Breast epithelium (tissue), 4 donors: Measurements from ENCODE around the gene CCDC106. TPM values are rescaled to one million over a fixed set of nuclear protein-coding genes. Genes with fewer than 3 reads are reported as not detected.

Experiments used
- DNase-seq, 2 donors: peaks; one replicate each; pipeline ENCODE4 v3.0.0-alpha.2; 2019; ENCODE audit warnings: low spot score in 2 of 2
- H3K27ac ChIP-seq, 2 donors: fragments of 200-600 bp; sonication (generic) in 1 of 2; one replicate each; pipeline ENCODE4 v1.5.1; 2016 to 2019; ENCODE audit warnings: mild to moderate bottlenecking in 1 of 2
- H3K27me3 ChIP-seq, 2 donors: fragments of 200-600 bp; sonication (generic) in 1 of 2; one replicate each; pipeline versions ENCODE4 v1.5.1 to v1.6.0; 2017 to 2019; ENCODE audit warnings: control low read depth in 1 of 2, mild to moderate bottlenecking in 1 of 2
- H3K36me3 ChIP-seq: fragments of 200-600 bp; one replicate; pipeline ENCODE4 v1.5.1; 2019
- H3K4me1 ChIP-seq, 2 donors: fragments of 200-600 bp; sonication (generic); one replicate each; pipeline ENCODE4 v1.5.1; 2016 to 2019; ENCODE audit warnings: control low read depth in 1 of 2
- H3K4me3 ChIP-seq, 3 donors: fragments of 200-600 bp; sonication (generic); 1 replicate in 2 of 3; 2 replicates in 1 of 3; pipeline ENCODE4 v1.5.1; 2016 to 2019; ENCODE audit warnings: mild to moderate bottlenecking in 3 of 3, moderate library complexity in 2 of 3
- H3K9me3 ChIP-seq, 2 donors: fragments of 200-600 bp; sonication (generic) in 1 of 2; one replicate each; pipeline ENCODE4 v1.5.1; 2016 to 2019; ENCODE audit warnings: control low read depth in 1 of 2
- POLR2A ChIP-seq: fragments of 450-650 bp; IDR thresholded peaks from one replicate; pipeline ENCODE4 v1.6.1; 2016; ENCODE audit warnings: antibody characterized with exemption, mild to moderate bottlenecking, moderate library complexity
- POLR2AphosphoS5 ChIP-seq, 3 donors: sonication (generic); formaldehyde crosslinking; IDR thresholded peaks; one replicate each; pipeline ENCODE4 v1.6.1; 2017; ENCODE audit warnings: antibody characterized with exemption in 3 of 3
- intact Hi-C: fragments of 100-400 bp; cut with DNase I; formaldehyde crosslinking; loops from one replicate; pipeline ENCODE4 v1.15.1; 2023; ENCODE audit warnings: low total_unique reads
- total RNA-seq, 3 donors: library from RNA; depleted of rRNA; stranded (reverse); fragments of >200 nt; gene quantifications; one replicate each; pipeline ENCODE4 v1.1.0, GENCODE V29; 2016
- TF ChIP-seq, protein P1 (sequence below), 3 donors: fragments of 450-650 bp; IDR thresholded peaks; one replicate each; pipeline ENCODE4 v1.5.1; 2016 to 2017; ENCODE audit warnings: antibody characterized with exemption in 3 of 3, mild to moderate bottlenecking in 3 of 3, moderate library complexity in 3 of 3

The CCDC106 gene
- total RNA-seq, 3 donors from 2014 or later: 7.9 to 10.5 (median 10.2) TPM

DNA sequence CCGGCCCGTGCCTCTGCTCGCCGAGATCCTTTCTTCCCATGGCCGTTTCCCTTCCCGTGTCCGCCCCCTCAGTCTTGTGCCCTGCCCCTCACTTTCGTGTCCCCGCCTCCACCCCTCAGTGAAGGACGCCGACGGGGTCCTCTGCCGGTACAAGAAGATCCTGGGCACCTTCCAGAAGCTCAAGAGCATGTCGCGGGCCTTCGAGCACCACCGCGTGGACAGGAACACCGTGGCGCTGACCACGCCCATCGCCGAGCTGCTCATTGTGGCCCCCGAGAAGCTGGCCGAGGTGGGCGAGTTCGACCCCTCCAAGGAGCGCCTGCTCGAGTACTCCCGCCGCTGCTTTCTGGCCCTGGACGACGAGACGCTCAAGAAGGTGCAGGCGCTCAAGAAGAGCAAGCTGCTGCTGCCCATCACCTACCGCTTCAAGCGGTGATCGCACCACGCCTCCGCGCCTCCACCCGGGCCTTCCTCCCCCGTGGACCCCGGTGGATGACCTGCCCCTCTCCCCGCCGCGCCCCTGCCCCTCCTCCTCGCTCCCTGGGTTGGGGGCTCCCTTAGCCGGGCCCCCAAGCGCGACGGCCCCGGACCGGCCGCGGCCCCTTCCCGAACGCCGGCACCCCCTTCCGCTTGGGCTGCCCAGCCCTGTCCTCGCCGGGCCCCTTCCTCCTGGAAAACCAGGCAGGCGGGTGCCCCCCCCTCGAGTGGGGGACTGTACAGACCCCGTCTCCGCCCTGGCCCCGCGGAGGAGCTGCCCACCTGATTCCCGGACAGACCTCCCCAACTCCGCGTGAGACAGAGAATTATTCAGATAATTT, 4.5 kb downstream of the CCDC106 start:
- DNase-seq: no peak
- Histone ChIP-seq H3K4me1 (peaks cover 16 to 18% of the 10 kb centered on the region in 2 donors), H3K27ac (peak overlapping the region; percentile 100), H3K36me3 (no peaks in the 10 kb centered on the region), H3K4me3 (no peak overlapping the region), H3K9me3 (no peaks in the 10 kb centered on the region), H3K27me3 (no peaks in the 10 kb centered on the region)
- intact Hi-C loops: no loop called here
- TF ChIP-seq, protein P1, sequence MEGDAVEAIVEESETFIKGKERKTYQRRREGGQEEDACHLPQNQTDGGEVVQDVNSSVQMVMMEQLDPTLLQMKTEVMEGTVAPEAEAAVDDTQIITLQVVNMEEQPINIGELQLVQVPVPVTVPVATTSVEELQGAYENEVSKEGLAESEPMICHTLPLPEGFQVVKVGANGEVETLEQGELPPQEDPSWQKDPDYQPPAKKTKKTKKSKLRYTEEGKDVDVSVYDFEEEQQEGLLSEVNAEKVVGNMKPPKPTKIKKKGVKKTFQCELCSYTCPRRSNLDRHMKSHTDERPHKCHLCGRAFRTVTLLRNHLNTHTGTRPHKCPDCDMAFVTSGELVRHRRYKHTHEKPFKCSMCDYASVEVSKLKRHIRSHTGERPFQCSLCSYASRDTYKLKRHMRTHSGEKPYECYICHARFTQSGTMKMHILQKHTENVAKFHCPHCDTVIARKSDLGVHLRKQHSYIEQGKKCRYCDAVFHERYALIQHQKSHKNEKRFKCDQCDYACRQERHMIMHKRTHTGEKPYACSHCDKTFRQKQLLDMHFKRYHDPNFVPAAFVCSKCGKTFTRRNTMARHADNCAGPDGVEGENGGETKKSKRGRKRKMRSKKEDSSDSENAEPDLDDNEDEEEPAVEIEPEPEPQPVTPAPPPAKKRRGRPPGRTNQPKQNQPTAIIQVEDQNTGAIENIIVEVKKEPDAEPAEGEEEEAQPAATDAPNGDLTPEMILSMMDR (IDR thresholded peaks at IDR 0.05): no peak
- TF ChIP-seq POLR2A (no peak), POLR2AphosphoS5 (IDR thresholded peaks at IDR 0.05) (no peak)

DNA sequence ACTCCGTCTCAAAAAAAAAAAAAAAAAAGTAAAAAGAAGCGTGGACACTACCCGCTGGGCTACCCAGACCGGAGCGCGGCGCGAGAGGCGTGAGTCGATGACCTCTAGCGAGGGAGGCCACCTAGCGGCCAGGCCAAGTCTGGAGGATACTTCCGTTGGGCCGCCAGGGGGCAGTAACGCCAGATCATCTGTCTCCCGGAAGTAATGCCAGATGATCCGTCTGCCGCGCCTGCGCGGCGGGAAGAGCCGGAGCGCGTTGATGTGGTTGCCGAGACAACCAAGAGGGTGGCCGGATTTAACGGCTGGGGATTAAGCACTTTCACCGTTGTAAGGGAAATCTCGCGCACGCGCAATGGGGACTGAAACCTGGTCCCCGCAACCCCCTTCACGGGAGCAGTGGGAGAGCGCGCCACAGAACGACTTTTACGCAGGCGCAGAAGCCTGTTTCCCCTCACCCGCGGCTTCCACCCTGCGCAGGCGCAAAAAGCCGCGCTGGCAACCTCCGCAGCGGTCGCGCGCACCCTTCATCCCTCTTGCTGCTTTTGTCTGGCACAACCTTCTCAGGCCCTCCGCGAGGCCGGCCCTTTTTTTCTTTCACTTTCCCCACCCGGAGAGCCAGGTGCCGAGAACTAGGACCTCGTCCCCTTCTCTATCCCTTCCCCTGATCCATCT, 5.8 kb downstream of the CCDC106 start:
- Histone ChIP-seq H3K9me3 (no peaks in the 10 kb centered on the region), H3K36me3 (no peaks in the 10 kb centered on the region), H3K27me3 (no peaks in the 10 kb centered on the region), H3K4me1 (peaks cover 18 to 30% of the 10 kb centered on the region in 2 donors), H3K27ac (peak overlapping the region; percentile 100), H3K4me3 (peak overlapping the region; percentile 82 to 96 (median 91))
- intact Hi-C loops: no loop called here
- DNase-seq: peak; percentile 96 to 98
- TF ChIP-seq POLR2A (peak; percentile 96), POLR2AphosphoS5 (IDR thresholded peaks at IDR 0.05) (peak; percentile 50 to 93 (median 86))
- TF ChIP-seq, protein P1 (IDR thresholded peaks at IDR 0.05): peak; percentile 99 to 100 (median 100)

DNA sequence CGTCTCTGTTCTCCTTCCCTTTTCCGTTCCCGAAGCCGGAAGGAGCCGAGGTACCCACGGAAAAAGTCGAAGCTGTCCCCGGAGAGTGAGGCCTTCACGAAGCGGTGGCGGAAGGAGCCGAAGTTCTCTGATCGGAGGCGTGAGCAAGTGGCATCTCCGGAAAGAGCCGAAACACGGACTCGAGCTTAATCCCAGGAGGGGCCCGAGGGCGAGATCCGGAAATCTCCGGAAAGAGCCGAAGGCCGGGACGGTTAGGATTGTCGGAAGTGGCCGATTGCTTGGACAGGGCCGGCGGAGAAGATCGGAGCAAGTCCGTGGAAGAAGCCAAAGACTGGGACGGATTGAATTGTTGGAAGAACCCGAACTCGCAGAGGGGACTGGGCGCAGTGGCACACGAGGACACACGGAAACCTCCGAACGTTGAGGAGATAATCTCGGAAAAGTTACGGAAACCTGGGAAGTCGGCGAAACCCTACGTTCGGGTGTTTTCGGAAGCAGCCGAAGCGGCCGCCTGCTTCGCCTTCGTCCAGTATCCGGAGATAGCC, 6.4 kb downstream of the CCDC106 start:
- TF ChIP-seq, protein P1 (IDR thresholded peaks at IDR 0.05): no peak
- peak in 1 of 3 donors; percentile 18 for TF ChIP-seq POLR2AphosphoS5 (IDR thresholded peaks at IDR 0.05)
- Histone ChIP-seq H3K36me3 (no peaks in the 10 kb centered on the region), H3K4me1 (peaks cover 19 to 36% of the 10 kb centered on the region in 2 donors), H3K9me3 (no peaks in the 10 kb centered on the region), H3K27me3 (no peaks in the 10 kb centered on the region), H3K4me3 (peak overlapping the region; percentile 82 to 96 (median 91)), H3K27ac (peak overlapping the region; percentile 100)
- intact Hi-C loops: no loop called here
- peak; percentile 99 for DNase-seq

DNA sequence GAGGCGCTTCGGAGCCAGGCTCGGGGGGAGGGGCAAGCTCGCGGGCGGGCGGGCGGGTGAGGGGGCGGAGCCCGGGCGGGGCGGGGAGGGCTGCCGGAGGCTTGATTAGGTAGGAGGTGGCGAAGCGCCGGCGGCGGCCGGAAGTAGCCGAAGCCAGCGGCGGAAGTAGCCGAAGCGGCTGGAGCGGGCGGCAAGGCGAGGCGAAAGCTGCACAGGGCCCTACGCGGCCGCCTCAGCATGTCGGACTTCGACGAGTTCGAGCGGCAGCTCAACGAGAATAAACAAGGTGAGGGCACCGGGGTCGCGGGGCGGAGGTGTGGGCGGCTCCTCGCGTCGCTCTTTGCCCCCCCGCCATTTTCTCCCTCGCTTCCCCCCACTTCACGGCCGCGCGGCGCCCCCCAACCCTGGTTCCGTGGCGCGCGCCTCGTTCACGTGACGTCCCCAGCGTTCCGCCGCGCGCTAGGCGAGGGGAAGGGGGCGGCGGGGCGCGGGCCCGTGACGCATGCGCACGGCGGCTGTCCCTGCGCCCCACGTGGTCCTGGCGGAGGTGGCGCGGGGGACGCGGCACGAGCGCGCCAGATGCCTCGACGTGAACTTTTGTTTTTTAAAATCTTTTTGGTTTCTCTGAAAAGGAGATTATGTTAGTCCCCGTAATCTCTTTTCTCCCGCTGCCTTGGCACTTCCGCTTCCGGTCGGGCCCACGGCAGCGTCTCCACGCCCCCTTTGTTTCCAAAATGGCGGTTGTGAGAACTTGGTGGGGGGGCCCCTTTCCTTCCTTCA, 7.0 kb downstream of the CCDC106 start, which contains the start of gene U2AF2:
Gene U2AF2, plus strand, starts transcription at position 168 of the 780 bp plus-strand sequence. Its CDS starts 70 bp downstream, at position 238.
- TF ChIP-seq POLR2A: peak; percentile 45
- TF ChIP-seq POLR2AphosphoS5 (IDR thresholded peaks at IDR 0.05): peak; percentile 69 to 90 (median 72)
- TF ChIP-seq, protein P1 (IDR thresholded peaks at IDR 0.05): no peak
- Histone ChIP-seq H3K27ac (peak within 1 kb of the TSS; percentile 100), H3K9me3 (no peaks in the 10 kb centered on the region), H3K27me3 (no peaks in the 10 kb centered on the region), H3K4me3 (peak within 1 kb of the TSS; percentile 82 to 96 (median 91)), H3K4me1 (peaks cover 19 to 37% of the 10 kb centered on the region in 2 donors), H3K36me3 (peaks cover 4% of the 10 kb centered on the region)
- peak; percentile 93 to 97 for DNase-seq
- intact Hi-C loops: no loop called here
